HepG2 (cell line): ENCODE measurements around the gene ABHD2. TPM values are rescaled to one million over a fixed set of nuclear protein-coding genes. Genes with fewer than 3 reads are reported as not detected.

Source experiments
- ATAC-seq: fragments of 200-7000 bp; cut with Tn5 transposase; 3 replicates; pipeline ENCODE4 v1.9.1; 2020; ENCODE audit warnings: mild to moderate bottlenecking, moderate library complexity
- BruUV-seq: library from RNA; stranded (reverse); fragments of 400-500 nt; replicated peaks from 2 replicates; lab custom pipeline; 2021; lab: Mats Ljungman, UMichigan
- CTCF ChIA-PET: fragments of 300-600 bp; formaldehyde crosslinking; extraction: SDS; loops from one replicate; lab custom pipeline; 2021; ENCODE audit warnings: low total read pairs, inconsistent platforms, low intra/inter-chr PET ratio; lab: Yijun Ruan, JAX
- POLR2A ChIA-PET: fragments of 350-600 bp; sonication (Branson Sonifier 250); formaldehyde crosslinking; loops from one replicate; lab custom pipeline; 2020; ENCODE audit warnings: antibody characterized with exemption, inconsistent platforms; lab: Yijun Ruan, JAX
- DNase-seq: peaks from one replicate; pipeline ENCODE4 v3.0.0-alpha.2; 2015; ENCODE audit warnings: low spot score
- FAIRE-seq: peaks from 3 replicates; lab custom pipeline; 2011; peaks lifted over from hg19 to GRCh38; lab: Jason Lieb, UNC
- H2AFZ ChIP-seq: one replicate; pipeline ENCODE4 v1.6.1; 2011; ENCODE audit warnings: low read length, inconsistent platforms
- H3K27ac ChIP-seq: fragments of 300-600 bp; 3 replicates; pipeline ENCODE4 v1.8.0; 2011; ENCODE audit warnings: mixed run types, mild to moderate bottlenecking, mixed read lengths, low read length, inconsistent platforms; ENCODE audit not compliant: insufficient read depth; ENCODE audit errors: extremely low read length
- H3K27me3 ChIP-seq, 2 experiments: fragments of 200-600 bp in 1 of 2; 2 replicates in 1 of 2; 3 replicates in 1 of 2; pipeline versions ENCODE4 v1.6.0 to v1.8.0; 2011; ENCODE audit warnings: low read length in 2 of 2, mild to moderate bottlenecking in 2 of 2, moderate library complexity in 2 of 2, inconsistent platforms in 1 of 2; ENCODE audit not compliant: insufficient read depth in 2 of 2, control insufficient read depth in 1 of 2
- H3K36me3 ChIP-seq, 2 experiments: fragments of 200-600 bp in 1 of 2; replicated peaks in 1 of 2; 2 replicates in 1 of 2; 3 replicates in 1 of 2; pipeline versions ENCODE4 v1.5.1 to v1.8.0; 2011; ENCODE audit warnings: low read length in 2 of 2, inconsistent platforms in 1 of 2; ENCODE audit not compliant: insufficient read depth in 2 of 2, control insufficient read depth in 1 of 2
- H3K4me1 ChIP-seq: 2 replicates; pipeline ENCODE4 v1.5.1; 2012; ENCODE audit warnings: low read length, inconsistent platforms; ENCODE audit not compliant: insufficient read depth
- H3K4me2 ChIP-seq: 2 replicates; pipeline ENCODE4 v1.6.0; 2011; ENCODE audit warnings: low read depth, low read length, inconsistent platforms
- H3K4me3 ChIP-seq, 3 experiments: fragments of 200-600 bp in 1 of 3; sonication (generic), shearing (Covaris generic) in 1 of 3; replicated peaks in 1 of 3; 2 replicates each; pipeline ENCODE4 v1.5.1; 2011 to 2016; ENCODE audit warnings: low read length in 3 of 3, inconsistent platforms in 2 of 3, low read depth in 2 of 3, mild to moderate bottlenecking in 2 of 3, control low read depth in 1 of 3, mixed read lengths in 1 of 3; ENCODE audit not compliant: insufficient read depth in 1 of 3
- H3K79me2 ChIP-seq: one replicate; pipeline ENCODE4 v1.6.1; 2011; ENCODE audit warnings: low read length, inconsistent platforms; ENCODE audit not compliant: insufficient read depth
- H3K9ac ChIP-seq: 2 replicates; pipeline ENCODE4 v1.6.0; 2011; ENCODE audit warnings: mild to moderate bottlenecking, low read depth, low read length, inconsistent platforms; ENCODE audit not compliant: insufficient read depth
- H3K9me3 ChIP-seq: 2 replicates; pipeline ENCODE4 v1.5.1; 2012; ENCODE audit warnings: mild to moderate bottlenecking, low read length
- H4K20me1 ChIP-seq: 2 replicates; pipeline ENCODE4 v1.6.0; 2011; ENCODE audit warnings: inconsistent platforms, mild to moderate bottlenecking, low read length, moderate library complexity; ENCODE audit not compliant: insufficient read depth
- BHLHE40 ChIP-seq: IDR thresholded peaks from 2 replicates; pipeline ENCODE4 v1.6.1; 2011; ENCODE audit warnings: low read length, improper control_type of control experiment
- FOSL1 ChIP-seq: sonication (generic); formaldehyde crosslinking; IDR thresholded peaks from 2 replicates; pipeline ENCODE4 v1.9.0; 2021; ENCODE audit warnings: missing genetic modification reagents, borderline replicate concordance
- MYNN ChIP-seq: sonication (generic); formaldehyde crosslinking; IDR thresholded peaks from 2 replicates; pipeline ENCODE4 v1.4.0; 2020; ENCODE audit warnings: mild to moderate bottlenecking, low read depth, missing genetic modification reagents
- ZNF629 ChIP-seq: sonication (generic); formaldehyde crosslinking; conservative IDR thresholded peaks from 2 replicates; pipeline ENCODE4 v1.5.0; 2020; ENCODE audit warnings: missing genetic modification reagents
- ZNF781 ChIP-seq: sonication (generic); formaldehyde crosslinking; IDR thresholded peaks from 2 replicates; pipeline ENCODE4 v1.5.1; 2020; ENCODE audit warnings: borderline replicate concordance, mild to moderate bottlenecking, missing genetic modification reagents; ENCODE audit errors: not compliant biosample characterization
- WGBS: methylation state at CpG from one replicate; pipeline ENCODE4 v1.1.6; 2017; ENCODE audit warnings: low lambda C conversion rate; 5-methylcytosine and 5-hydroxymethylcytosine counted together
- in situ Hi-C: cut with HindIII; loops from 2 replicates; pipeline ENCODE4 v1.10.0; 2017; ENCODE audit warnings: low pct_unique_long_range_greater_than_20kb; ENCODE audit not compliant: extremely low pct_ligation_motif_present
- intact Hi-C: fragments of 100-400 bp; cut with micrococcal nuclease; formaldehyde crosslinking; loops from one replicate; pipeline ENCODE4 v1.10.0; 2022; ENCODE audit not compliant: unreplicated experiment
- polyA plus RNA-seq, 8 experiments: library from polyadenylated mRNA; depleted of rRNA in 3 of 8; stranded (reverse) in 7 of 8; unstranded in 1 of 8; fragments of >200 nt; fragmentation: Illumina TruSeq in 4 of 8; extraction: Trizol in 4 of 8; gene quantifications; 2 replicates each; pipeline versions ENCODE4 v1.2.1 to v1.2.3, GENCODE V29; 2011 to 2016; ENCODE audit warnings: low read depth in 4 of 8, missing spikeins in 1 of 8, mixed read lengths in 1 of 8; ENCODE audit not compliant: insufficient read depth in 1 of 8
- total RNA-seq, 5 experiments: library from RNA; depleted of rRNA; stranded (reverse); fragments of >200 nt; fragmentation: Illumina TruSeq; extraction: Trizol; gene quantifications; 2 replicates each; pipeline ENCODE4 v1.2.3, GENCODE V29; 2016; ENCODE audit warnings: low read depth in 1 of 5
- TF ChIP-seq, protein P1 (sequence below): sonication (generic); formaldehyde crosslinking; IDR thresholded peaks from 2 replicates; pipeline ENCODE4 v1.5.0; 2020; ENCODE audit warnings: missing genetic modification reagents
- TF ChIP-seq, protein P2 (sequence below): conservative IDR thresholded peaks from 2 replicates; pipeline ENCODE4 v1.6.1; 2018; ENCODE audit warnings: missing genetic modification reagents

Gene ABHD2
- total and polyA plus RNA-seq, 2 of the 13 experiments (the other 11 are each of a cell fraction or from before 2014, with no cell fraction given) = 14.8 to 22.4 TPM

DNA sequence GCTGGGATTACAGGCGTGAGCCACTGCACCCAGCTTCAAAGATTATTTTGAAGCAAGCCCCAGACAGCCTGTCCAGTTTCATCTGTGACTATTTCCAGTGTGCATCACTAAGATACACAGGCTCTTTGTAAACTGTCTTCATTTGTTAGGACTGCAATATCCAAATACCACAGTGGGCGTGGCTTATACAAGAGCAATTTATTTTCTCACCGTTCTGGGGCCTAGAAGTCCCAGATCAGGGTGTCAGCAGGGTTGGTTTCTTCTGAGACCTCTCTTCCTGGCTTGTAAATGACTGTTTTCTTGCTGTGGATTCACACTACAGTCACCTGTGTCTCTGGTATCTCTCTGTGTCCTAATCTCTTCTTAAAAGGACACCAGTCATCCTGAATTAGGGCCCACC lies 73.4 kb downstream of the ABHD2 start:
- TF ChIP-seq BHLHE40 (no peak), MYNN (CRISPR knock-in tag) (no peak), ZNF781 (CRISPR knock-in tag) (no peak)
- TF ChIP-seq, protein P1, sequence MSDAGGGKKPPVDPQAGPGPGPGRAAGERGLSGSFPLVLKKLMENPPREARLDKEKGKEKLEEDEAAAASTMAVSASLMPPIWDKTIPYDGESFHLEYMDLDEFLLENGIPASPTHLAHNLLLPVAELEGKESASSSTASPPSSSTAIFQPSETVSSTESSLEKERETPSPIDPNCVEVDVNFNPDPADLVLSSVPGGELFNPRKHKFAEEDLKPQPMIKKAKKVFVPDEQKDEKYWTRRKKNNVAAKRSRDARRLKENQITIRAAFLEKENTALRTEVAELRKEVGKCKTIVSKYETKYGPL (CRISPR knock-in tag) = no peak
- no peaks in the 10 kb centered on the region for H3K79me2 ChIP-seq
- in situ Hi-C loops = no loop called here
- no peak overlapping the region for H3K27ac ChIP-seq
- no peak overlapping the region for H2AFZ ChIP-seq
- H3K4me2 ChIP-seq = no peak overlapping the region
- intact Hi-C loops = no loop called here
- FAIRE-seq = no peak
- WGBS = 53% methylated on average over 2 of the region's 3 CpGs
- DNase-seq = peak; percentile 44
- H3K36me3 ChIP-seq = peaks cover 3 to 26% of the 10 kb centered on the region in 2 experiments; a peak in 3 of 5 replicates
- no peaks in the 10 kb centered on the region for H4K20me1 ChIP-seq
- ChIA-PET CTCF (no interaction called here), POLR2A (interaction anchor here (0.9 to 1.2 kb wide), 2 partner anchors 23 to 32 kb away, joined by 3 read pairs; no protein-coding TSS in a partner anchor)
- H3K27me3 ChIP-seq = no peaks in the 10 kb centered on the region
- no peak overlapping the region for H3K4me3 ChIP-seq
- no peaks in the 10 kb centered on the region for H3K9me3 ChIP-seq
- BruUV-seq = no TSS peak
- no peak for ATAC-seq
- H3K4me1 ChIP-seq = peaks cover 51% of the 10 kb centered on the region
- H3K9ac ChIP-seq = no peak overlapping the region

DNA sequence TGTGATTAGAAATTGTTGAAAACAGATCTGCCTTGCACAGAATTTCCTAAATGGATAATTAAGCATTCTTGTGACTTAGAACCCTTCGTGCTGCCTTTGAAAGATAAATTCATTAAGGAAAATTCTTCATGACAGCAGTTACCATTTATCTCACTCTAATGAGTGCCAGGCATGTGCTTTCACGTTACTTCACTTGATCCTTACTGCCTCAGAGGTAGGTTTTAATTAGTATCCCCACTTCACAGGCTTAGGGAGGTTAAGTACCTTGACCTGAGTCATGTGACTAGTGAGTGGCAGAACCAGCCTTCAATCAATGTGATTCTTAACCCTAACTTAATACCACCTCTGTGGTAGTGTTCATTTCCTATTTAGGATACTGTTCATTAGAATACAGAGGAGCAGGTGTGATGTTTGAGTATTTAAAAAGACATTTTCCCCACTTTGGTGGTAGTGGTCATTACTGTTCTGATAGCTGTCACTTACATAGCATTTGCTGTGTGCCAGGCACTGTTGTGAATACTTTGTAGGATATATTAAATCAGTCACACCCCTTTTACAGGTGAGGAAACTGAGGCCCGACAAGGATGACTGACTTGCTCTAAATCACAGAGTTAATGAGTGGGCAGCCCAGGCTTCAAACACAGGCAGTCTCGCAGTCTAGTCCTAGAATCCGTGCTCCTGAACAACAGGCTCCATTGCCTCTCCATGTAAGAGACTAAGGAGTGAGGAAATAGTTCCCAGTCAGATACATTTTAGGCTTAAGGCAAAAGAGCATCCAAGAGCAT lies 75.2 kb downstream of the ABHD2 start:
- intact Hi-C loops = loop anchor here (2.0 kb wide), 1 partner anchor 25 kb away; no protein-coding TSS in a partner anchor
- POLR2A ChIA-PET = interaction anchor here (1.6 to 2.0 kb wide), 2 partner anchors 14 to 75 kb away, joined by 3 to 13 read pairs; partner anchors contain the start of gene ABHD2
- TF ChIP-seq, protein P2, sequence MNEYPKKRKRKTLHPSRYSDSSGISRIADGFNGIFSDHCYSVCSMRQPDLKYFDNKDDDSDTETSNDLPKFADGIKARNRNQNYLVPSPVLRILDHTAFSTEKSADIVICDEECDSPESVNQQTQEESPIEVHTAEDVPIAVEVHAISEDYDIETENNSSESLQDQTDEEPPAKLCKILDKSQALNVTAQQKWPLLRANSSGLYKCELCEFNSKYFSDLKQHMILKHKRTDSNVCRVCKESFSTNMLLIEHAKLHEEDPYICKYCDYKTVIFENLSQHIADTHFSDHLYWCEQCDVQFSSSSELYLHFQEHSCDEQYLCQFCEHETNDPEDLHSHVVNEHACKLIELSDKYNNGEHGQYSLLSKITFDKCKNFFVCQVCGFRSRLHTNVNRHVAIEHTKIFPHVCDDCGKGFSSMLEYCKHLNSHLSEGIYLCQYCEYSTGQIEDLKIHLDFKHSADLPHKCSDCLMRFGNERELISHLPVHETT (CRISPR knock-in tag) = no peak
- TF ChIP-seq ZNF629 (CRISPR knock-in tag) = 0 out of 2 replicates have a peak, but pooled peaks have one; percentile 8
- TF ChIP-seq FOSL1 = no peak
- TF ChIP-seq, all 625 proteins: peak for 1

More for the DNA sequence above, 75.2 kb downstream of the ABHD2 start:
- no peak overlapping the region for H2AFZ ChIP-seq
- no peaks in the 10 kb centered on the region for H4K20me1 ChIP-seq
- WGBS = 96% methylated on average over 5 of the region's 5 CpGs
- FAIRE-seq = no peak
- peaks cover 65% of the 10 kb centered on the region for H3K4me1 ChIP-seq
- CTCF ChIA-PET = no interaction called here
- no peaks in the 10 kb centered on the region for H3K79me2 ChIP-seq
- no peak overlapping the region for H3K4me3 ChIP-seq
- H3K4me2 ChIP-seq = no peak overlapping the region
- ATAC-seq = no peak
- no peak for DNase-seq
- no peaks in the 10 kb centered on the region for H3K9me3 ChIP-seq
- in situ Hi-C loops = no loop called here
- peaks cover 0 to 17% of the 10 kb centered on the region in 2 experiments; a peak in 3 of 5 replicates for H3K36me3 ChIP-seq
- H3K27ac ChIP-seq = no peak overlapping the region
- no peaks in the 10 kb centered on the region for H3K27me3 ChIP-seq
- no TSS peak for BruUV-seq
- H3K9ac ChIP-seq = no peak overlapping the region
